ENCODE results near the gene KANSL3.
"Not testable (repeated sequence)": the region's sequence is repeated elsewhere in the genome, so short reads cannot be mapped to it uniquely, and the experiment has no call there.

The KANSL3 gene

DNA sequence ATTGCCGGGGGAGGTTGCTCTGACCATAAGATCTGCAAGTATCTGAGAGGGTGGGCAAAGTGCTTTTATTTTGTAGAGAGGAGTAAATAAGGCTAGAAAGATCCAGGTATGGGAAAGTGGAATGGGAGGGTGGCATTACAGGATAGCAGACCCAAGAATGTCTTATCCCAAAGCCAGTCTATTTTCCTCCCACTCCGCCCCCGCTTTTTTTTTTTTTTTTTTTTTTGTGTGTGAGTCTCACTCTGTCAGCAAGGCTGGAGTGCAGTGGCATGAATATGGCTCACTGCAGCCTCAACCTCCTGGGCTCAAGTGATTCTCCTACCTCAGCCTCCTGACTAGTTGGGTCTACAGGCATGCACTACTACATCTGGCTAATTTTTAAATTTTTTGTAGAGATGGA, 70.0 kb downstream of the KANSL3 start:
- in situ Hi-C loops (cut with HindIII; ENCODE audit: low sequenced_read_pairs) = no loop called here
- TF ChIP-seq, protein P1, sequence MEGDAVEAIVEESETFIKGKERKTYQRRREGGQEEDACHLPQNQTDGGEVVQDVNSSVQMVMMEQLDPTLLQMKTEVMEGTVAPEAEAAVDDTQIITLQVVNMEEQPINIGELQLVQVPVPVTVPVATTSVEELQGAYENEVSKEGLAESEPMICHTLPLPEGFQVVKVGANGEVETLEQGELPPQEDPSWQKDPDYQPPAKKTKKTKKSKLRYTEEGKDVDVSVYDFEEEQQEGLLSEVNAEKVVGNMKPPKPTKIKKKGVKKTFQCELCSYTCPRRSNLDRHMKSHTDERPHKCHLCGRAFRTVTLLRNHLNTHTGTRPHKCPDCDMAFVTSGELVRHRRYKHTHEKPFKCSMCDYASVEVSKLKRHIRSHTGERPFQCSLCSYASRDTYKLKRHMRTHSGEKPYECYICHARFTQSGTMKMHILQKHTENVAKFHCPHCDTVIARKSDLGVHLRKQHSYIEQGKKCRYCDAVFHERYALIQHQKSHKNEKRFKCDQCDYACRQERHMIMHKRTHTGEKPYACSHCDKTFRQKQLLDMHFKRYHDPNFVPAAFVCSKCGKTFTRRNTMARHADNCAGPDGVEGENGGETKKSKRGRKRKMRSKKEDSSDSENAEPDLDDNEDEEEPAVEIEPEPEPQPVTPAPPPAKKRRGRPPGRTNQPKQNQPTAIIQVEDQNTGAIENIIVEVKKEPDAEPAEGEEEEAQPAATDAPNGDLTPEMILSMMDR (IDR thresholded peaks at IDR 0.05; ENCODE audit: low read depth, low read length, missing control alignments) = no peak
- no peak for DNase-seq (ENCODE audit: low read depth)
- H3K4me3 ChIP-seq (ENCODE audit: low read depth, low read length) = no peak overlapping the region

DNA sequence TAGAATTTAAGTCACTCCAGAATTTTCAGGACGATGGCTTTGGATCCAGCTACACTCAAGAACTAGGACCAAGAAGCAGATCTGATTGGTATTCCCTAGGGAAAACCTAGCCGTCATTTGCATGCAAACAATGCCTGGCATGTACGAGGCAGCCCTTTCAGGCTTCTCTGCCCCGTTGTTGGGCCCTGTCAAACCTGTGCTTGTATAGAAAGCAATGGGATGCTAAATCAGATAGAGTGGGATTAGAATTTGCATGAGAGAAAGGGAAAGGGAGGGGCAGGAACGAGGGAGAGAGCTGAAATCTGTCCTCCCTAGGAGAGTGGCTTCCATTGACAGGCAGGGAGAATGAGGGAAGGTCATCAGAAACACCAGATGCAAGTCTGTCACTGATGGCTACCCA, 73.0 kb downstream of the KANSL3 start:
- TF ChIP-seq, protein P1 (IDR thresholded peaks at IDR 0.05; ENCODE audit: low read depth, low read length, missing control alignments) = no peak
- in situ Hi-C loops (cut with HindIII; ENCODE audit: low sequenced_read_pairs) = no loop called here
- DNase-seq (ENCODE audit: low read depth) = no peak

DNA sequence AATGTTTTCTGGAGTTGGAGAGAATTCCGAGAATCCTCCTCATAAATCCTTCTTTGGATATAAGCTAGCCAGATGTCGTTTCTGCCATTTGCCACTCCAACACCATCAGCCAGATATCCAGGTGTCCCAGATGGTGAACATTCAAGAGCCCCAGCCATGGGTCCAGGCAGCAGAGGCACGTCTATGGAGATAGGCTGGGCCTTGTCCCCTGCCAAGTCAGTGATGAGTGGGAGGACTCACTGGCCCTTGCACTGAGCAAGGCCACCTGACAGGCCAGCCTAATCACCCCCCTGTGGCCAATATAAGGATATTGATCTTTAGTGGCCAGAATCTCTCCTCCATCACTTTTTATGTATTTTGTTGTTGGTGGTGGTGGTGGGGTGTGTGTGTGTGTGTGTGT, 73.5 kb downstream of the KANSL3 start:
- H3K4me3 ChIP-seq (ENCODE audit: low read depth, low read length) = no peak overlapping the region
- TF ChIP-seq, protein P1 (IDR thresholded peaks at IDR 0.05; ENCODE audit: low read depth, low read length, missing control alignments) = no peak
- in situ Hi-C loops (cut with HindIII; ENCODE audit: low sequenced_read_pairs) = no loop called here
- no peak for DNase-seq (ENCODE audit: low read depth)

More for the DNA sequence above, 73.0 kb downstream of the KANSL3 start:
- no peak overlapping the region for H3K4me3 ChIP-seq (ENCODE audit: low read depth, low read length)

- H3K4me3 ChIP-seq (ENCODE audit: low read depth, low read length) = no peak overlapping the region
- in situ Hi-C loops (cut with HindIII; ENCODE audit: low sequenced_read_pairs) = no loop called here
- no peak for DNase-seq (ENCODE audit: low read depth)
- TF ChIP-seq, protein P1 (IDR thresholded peaks at IDR 0.05; ENCODE audit: low read depth, low read length, missing control alignments) = no peak
Measured at GRCh38 chr2:96564026-96564425, 74.1 kb downstream of the KANSL3 start.

GRCh38 chr2:96558485-96558884, 79.6 kb downstream of the KANSL3 start:
- TF ChIP-seq, protein P1 (IDR thresholded peaks at IDR 0.05; ENCODE audit: low read depth, low read length, missing control alignments) = no peak
- in situ Hi-C loops (cut with HindIII; ENCODE audit: low sequenced_read_pairs) = no loop called here
- H3K4me3 ChIP-seq (ENCODE audit: low read depth, low read length) = no peak overlapping the region
- DNase-seq (ENCODE audit: low read depth) = no peak

GRCh38 chr2:96558061-96558460, 80.1 kb downstream of the KANSL3 start:
- H3K4me3 ChIP-seq (ENCODE audit: low read depth, low read length) = no peak overlapping the region
- DNase-seq (ENCODE audit: low read depth) = no peak
- TF ChIP-seq, protein P1 (IDR thresholded peaks at IDR 0.05; ENCODE audit: low read depth, low read length, missing control alignments) = no peak
- in situ Hi-C loops (cut with HindIII; ENCODE audit: low sequenced_read_pairs) = no loop called here

GRCh38 chr2:96557421-96557820, 80.7 kb downstream of the KANSL3 start:
- in situ Hi-C loops (cut with HindIII; ENCODE audit: low sequenced_read_pairs); DNase-seq (ENCODE audit: low read depth); H3K4me3 ChIP-seq (ENCODE audit: low read depth, low read length): not testable (repeated sequence)
